Karpas-422 (cell line): Measurements from ENCODE around the gene PLEKHF1. TPM values are rescaled to one million over a fixed set of nuclear protein-coding genes. Genes with fewer than 3 reads are reported as not detected.

Experiments
- DNase-seq: peaks from one replicate; pipeline ENCODE4 v3.0.0-alpha.2; 2015
- H2AFZ ChIP-seq: fragments of 200-600 bp; sonication (generic); 2 replicates; pipeline ENCODE4 v1.6.1; 2014; ENCODE audit warnings: antibody characterized with exemption, low read length, mixed read lengths
- H3K27ac ChIP-seq: fragments of 200-600 bp; sonication (generic); 2 replicates; pipeline ENCODE4 v1.5.1; 2014; ENCODE audit warnings: mild to moderate bottlenecking, low read length, moderate library complexity
- H3K27me3 ChIP-seq: fragments of 200-600 bp; sonication (generic); 2 replicates; pipeline ENCODE4 v1.6.1; 2014; ENCODE audit warnings: low read length, mixed read lengths
- H3K36me3 ChIP-seq: fragments of 200-600 bp; sonication (generic); 2 replicates; pipeline ENCODE4 v1.6.1; 2014; ENCODE audit warnings: low read length, mixed read lengths; ENCODE audit not compliant: insufficient read depth
- H3K4me1 ChIP-seq: fragments of 200-600 bp; sonication (generic); 2 replicates; pipeline ENCODE4 v1.6.1; 2014; ENCODE audit warnings: mild to moderate bottlenecking, low read length, mixed read lengths
- H3K4me2 ChIP-seq: fragments of 200-600 bp; sonication (generic); 2 replicates; pipeline ENCODE4 v1.6.1; 2014; ENCODE audit warnings: low read length, low read depth, mild to moderate bottlenecking; ENCODE audit not compliant: poor library complexity, severe bottlenecking
- H3K4me3 ChIP-seq: fragments of 200-600 bp; sonication (generic); 2 replicates; pipeline ENCODE4 v1.5.1; 2014; ENCODE audit warnings: mild to moderate bottlenecking, antibody characterized with exemption, low read length, mixed read lengths
- H3K79me2 ChIP-seq: fragments of 200-600 bp; sonication (generic); 2 replicates; pipeline ENCODE4 v1.6.1; 2014; ENCODE audit warnings: mild to moderate bottlenecking, low read length, mixed read lengths
- H3K9ac ChIP-seq: fragments of 200-600 bp; sonication (generic); 2 replicates; pipeline ENCODE4 v1.6.0; 2014; ENCODE audit warnings: low read length
- H3K9me2 ChIP-seq: fragments of 200-600 bp; sonication (generic), shearing (Covaris generic); replicated peaks from 2 replicates; pipeline ENCODE4 v1.6.0; 2014; ENCODE audit warnings: mild to moderate bottlenecking, low read length, moderate library complexity; ENCODE audit not compliant: insufficient read depth
- H3K9me3 ChIP-seq: fragments of 300-700, 200-600 bp; sonication (generic); 2 replicates; pipeline ENCODE4 v1.6.1; 2014; ENCODE audit warnings: low read length, mixed read lengths
- H4K20me1 ChIP-seq: fragments of 200-600 bp; sonication (generic); 2 replicates; pipeline ENCODE4 v1.6.1; 2014; ENCODE audit warnings: mild to moderate bottlenecking, antibody characterized with exemption, low read length, low read depth; ENCODE audit not compliant: insufficient read depth
- total RNA-seq: library from RNA; depleted of rRNA; stranded (reverse); fragments of >200 nt; shearing (Covaris generic); gene quantifications from 2 replicates; pipeline ENCODE4 v1.2.3, GENCODE V29; 2014; ENCODE audit warnings: low replicate concordance; rRNA removed

Gene PLEKHF1
- total RNA-seq, result 0.54 TPM in 1 of 2 replicates, not detected in the other

- Histone ChIP-seq H3K27me3 (no peaks in the 10 kb centered on the region), H2AFZ (peak within 1 kb of the TSS; percentile 81; the same call in 1 of the 2 replicates), H3K27ac (no peak within 1 kb of the TSS)
These were observed at the start of gene PLEKHF1 for GRCh38 chr19:29665215-29665825. PLEKHF1 (plus strand) TSS chr19:29665461; CDS start chr19:29673840, 8,379 bp downstream.

GRCh38 chr19:29615891-29616425, 49.3 kb upstream of the PLEKHF1 start:
- H3K27me3 ChIP-seq, result no peaks in the 10 kb centered on the region
- H4K20me1 ChIP-seq, result no peaks in the 10 kb centered on the region
- no peak for DNase-seq
- no peak overlapping the region for H3K9ac ChIP-seq
- H3K4me2 ChIP-seq, result no peak overlapping the region
- H3K9me3 ChIP-seq, result no peaks in the 10 kb centered on the region
- H3K4me1 ChIP-seq, result peaks cover 3% of the 10 kb centered on the region
- H3K9me2 ChIP-seq, result no peaks in the 10 kb centered on the region
- peaks cover 6% of the 10 kb centered on the region for H3K36me3 ChIP-seq
- H3K27ac ChIP-seq, result no peak overlapping the region
- H2AFZ ChIP-seq, result no peak overlapping the region
- H3K4me3 ChIP-seq, result no peak overlapping the region
- no peaks in the 10 kb centered on the region for H3K79me2 ChIP-seq

More at GRCh38 chr19:29665215-29665825, at the start of gene PLEKHF1:
- Histone ChIP-seq H3K4me3 (peak within 1 kb of the TSS; percentile 64), H3K4me1 (peaks cover 8% of the 10 kb centered on the region), H3K79me2 (no peaks in the 10 kb centered on the region), H3K4me2 (peak within 1 kb of the TSS; percentile 73), H4K20me1 (no peaks in the 10 kb centered on the region), H3K36me3 (no peaks in the 10 kb centered on the region), H3K9me2 (no peaks in the 10 kb centered on the region), H3K9ac (peak within 1 kb of the TSS; percentile 61), H3K9me3 (no peaks in the 10 kb centered on the region)
- DNase-seq, result peak; percentile 90

DNA sequence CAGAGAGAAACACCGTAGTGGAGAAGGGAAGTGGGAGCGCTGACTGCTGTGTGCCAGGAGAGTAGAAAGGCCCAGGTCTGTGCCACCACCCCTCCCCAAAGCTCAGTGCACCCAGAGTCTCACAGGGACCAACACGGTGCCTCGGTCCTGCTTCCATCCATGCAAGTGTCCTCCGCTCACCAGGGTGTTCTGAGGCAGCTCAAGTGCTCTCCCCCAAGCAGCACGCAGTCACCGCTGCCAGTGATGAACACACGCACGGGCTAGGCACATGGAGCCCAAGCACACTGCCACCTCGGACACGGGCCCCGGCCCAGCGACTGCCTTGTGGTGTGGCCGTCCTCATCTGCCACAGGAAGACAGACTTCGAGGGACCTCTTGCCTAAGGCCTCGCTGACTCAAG, 48.7 kb upstream of the PLEKHF1 start:
- no peaks in the 10 kb centered on the region for H3K79me2 ChIP-seq
- H4K20me1 ChIP-seq, result no peaks in the 10 kb centered on the region
- peaks cover 3% of the 10 kb centered on the region for H3K36me3 ChIP-seq
- no peaks in the 10 kb centered on the region for H3K27me3 ChIP-seq
- H3K9ac ChIP-seq, result no peak overlapping the region
- DNase-seq, result no peak
- H3K27ac ChIP-seq, result no peak overlapping the region
- H2AFZ ChIP-seq, result no peak overlapping the region
- H3K4me1 ChIP-seq, result no peaks in the 10 kb centered on the region
- H3K4me3 ChIP-seq, result no peak overlapping the region
- no peaks in the 10 kb centered on the region for H3K9me2 ChIP-seq
- H3K4me2 ChIP-seq, result no peak overlapping the region
- no peaks in the 10 kb centered on the region for H3K9me3 ChIP-seq

GRCh38 chr19:29617366-29618266, 47.6 kb upstream of the PLEKHF1 start:
- Histone ChIP-seq H3K79me2 (no peaks in the 10 kb centered on the region), H3K27me3 (no peaks in the 10 kb centered on the region), H3K4me2 (no peak overlapping the region), H3K9ac (no peak overlapping the region), H3K9me2 (no peaks in the 10 kb centered on the region), H3K4me3 (no peak overlapping the region), H3K27ac (no peak overlapping the region), H3K36me3 (no peaks in the 10 kb centered on the region), H3K4me1 (no peaks in the 10 kb centered on the region), H4K20me1 (no peaks in the 10 kb centered on the region), H2AFZ (no peak overlapping the region), H3K9me3 (no peaks in the 10 kb centered on the region)
- DNase-seq, result no peak

DNA sequence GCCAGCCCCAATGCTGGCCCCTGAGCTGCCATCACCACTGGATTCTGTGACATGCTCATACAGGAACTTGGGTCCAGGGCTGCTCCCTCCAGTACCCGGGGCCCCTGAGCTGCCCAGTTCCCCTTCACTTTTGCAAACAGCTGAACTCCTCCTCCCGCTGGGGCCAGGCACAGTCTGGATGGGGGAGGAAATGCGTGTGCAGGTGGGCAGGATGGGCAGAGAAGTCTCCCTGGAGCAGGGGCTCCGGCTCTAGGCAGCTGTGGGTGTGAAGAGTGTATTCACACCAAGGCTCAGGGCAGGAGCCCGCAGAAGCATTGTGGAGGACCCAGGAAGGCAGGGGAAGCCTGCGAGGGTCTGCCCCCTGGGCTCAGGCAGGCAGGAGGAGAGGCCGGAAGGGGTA, 46.8 kb upstream of the PLEKHF1 start:
- H3K4me3 ChIP-seq, result no peak overlapping the region
- H3K79me2 ChIP-seq, result no peaks in the 10 kb centered on the region
- no peaks in the 10 kb centered on the region for H3K4me1 ChIP-seq
- no peaks in the 10 kb centered on the region for H4K20me1 ChIP-seq
- H3K9me3 ChIP-seq, result no peaks in the 10 kb centered on the region
- DNase-seq, result no peak
- no peak overlapping the region for H3K27ac ChIP-seq
- H3K9ac ChIP-seq, result no peak overlapping the region
- no peaks in the 10 kb centered on the region for H3K9me2 ChIP-seq
- H3K27me3 ChIP-seq, result no peaks in the 10 kb centered on the region
- no peaks in the 10 kb centered on the region for H3K36me3 ChIP-seq
- H3K4me2 ChIP-seq, result no peak overlapping the region
- no peak overlapping the region for H2AFZ ChIP-seq

GRCh38 chr19:29618871-29619270, 46.4 kb upstream of the PLEKHF1 start:
- no peaks in the 10 kb centered on the region for H3K79me2 ChIP-seq
- H3K4me1 ChIP-seq, result no peaks in the 10 kb centered on the region
- no peak overlapping the region for H3K4me3 ChIP-seq
- H3K9me2 ChIP-seq, result no peaks in the 10 kb centered on the region
- no peak for DNase-seq
- no peaks in the 10 kb centered on the region for H3K36me3 ChIP-seq
- no peak overlapping the region for H2AFZ ChIP-seq
- no peaks in the 10 kb centered on the region for H3K9me3 ChIP-seq
- no peak overlapping the region for H3K27ac ChIP-seq
- no peak overlapping the region for H3K4me2 ChIP-seq
- no peaks in the 10 kb centered on the region for H4K20me1 ChIP-seq
- H3K9ac ChIP-seq, result no peak overlapping the region
- H3K27me3 ChIP-seq, result no peaks in the 10 kb centered on the region

GRCh38 chr19:29620931-29621351, 44.3 kb upstream of the PLEKHF1 start:
- no peak overlapping the region for H3K4me3 ChIP-seq
- H4K20me1 ChIP-seq, result no peaks in the 10 kb centered on the region
- no peak overlapping the region for H3K9ac ChIP-seq
- H3K9me2 ChIP-seq, result no peaks in the 10 kb centered on the region
- no peak for DNase-seq
- no peaks in the 10 kb centered on the region for H3K4me1 ChIP-seq
- no peak overlapping the region for H3K27ac ChIP-seq
- no peaks in the 10 kb centered on the region for H3K27me3 ChIP-seq
- H3K4me2 ChIP-seq, result no peak overlapping the region
- H3K9me3 ChIP-seq, result no peaks in the 10 kb centered on the region
- H2AFZ ChIP-seq, result no peak overlapping the region
- no peaks in the 10 kb centered on the region for H3K36me3 ChIP-seq
- no peaks in the 10 kb centered on the region for H3K79me2 ChIP-seq
